Measurements from ENCODE around the gene CRACR2A. TPM values are rescaled to one million over a fixed set of nuclear protein-coding genes. Genes with fewer than 3 reads are reported as not detected.

The CRACR2A gene
- total and polyA plus RNA-seq, 2 of the 8 experiments (the other 6 are each of a cell fraction or from before 2014, with no cell fraction given) = 0.85 to 3.2 TPM

DNA sequence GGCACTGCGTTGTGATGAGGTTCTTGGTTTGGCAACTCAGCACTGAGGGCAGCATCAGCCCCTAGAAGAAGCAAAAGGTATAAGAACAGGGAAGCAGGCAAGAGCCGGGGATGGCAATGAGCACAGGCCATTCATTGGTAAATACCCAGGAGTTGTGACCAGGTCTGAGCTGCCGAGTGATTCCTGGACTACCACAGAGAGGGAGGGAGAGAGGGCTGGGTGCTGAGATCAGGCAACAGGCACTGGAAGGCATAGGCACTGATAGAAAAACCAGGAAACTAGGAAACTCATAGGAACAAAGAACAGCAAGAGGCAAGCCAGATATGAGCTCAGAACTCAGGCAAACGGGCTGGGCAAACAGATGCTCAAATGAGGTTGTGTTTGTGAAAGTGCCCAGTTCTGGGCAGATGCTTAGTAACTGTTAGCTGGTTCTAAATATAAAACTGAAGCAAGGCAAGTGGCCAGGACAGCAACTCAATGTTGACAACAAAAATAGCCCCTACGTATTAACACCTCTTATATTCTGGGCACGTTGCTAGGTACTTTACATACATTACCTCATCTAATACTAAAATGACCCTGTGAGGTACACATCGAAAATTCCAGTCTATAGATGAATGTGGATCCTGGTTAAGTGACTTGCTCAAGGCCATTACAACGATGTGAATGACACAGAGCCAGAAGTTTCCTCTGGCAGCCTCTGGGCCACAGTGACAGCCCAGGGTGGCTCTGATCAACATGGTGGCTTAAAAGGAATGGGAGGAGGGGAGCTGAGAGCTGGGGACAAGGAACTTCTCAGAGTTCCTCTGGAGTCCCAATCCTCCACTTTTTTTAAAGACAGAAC, 140.8 kb downstream of the CRACR2A start:
- no peak overlapping the region for H2BK20ac ChIP-seq (ENCODE audit: low read length)
- H3K4me1 ChIP-seq (replicated peaks in 1 of 4; ENCODE audit: control insufficient read depth in 3 of 4, insufficient read depth in 4 of 4, low read length in 3 of 4) = peaks cover 0 to 9% (median 2%) of the 10 kb centered on the region in 4 experiments; a peak in 2 of 7 replicates
- H4K8ac ChIP-seq (ENCODE audit: extremely low read depth, insufficient read depth, low read length) = no peak overlapping the region
- no peak overlapping the region for H2AFZ ChIP-seq (ENCODE audit: low read length)
- no peak overlapping the region for H3K56ac ChIP-seq (replicated peaks; ENCODE audit: insufficient read length, low read depth, low read length)
- no peak overlapping the region for H3K23ac ChIP-seq (ENCODE audit: insufficient read length)
- H2BK12ac ChIP-seq (ENCODE audit: low read depth, low read length) = no peak overlapping the region
- no peak overlapping the region for H3K27ac ChIP-seq (ENCODE audit: low read depth, low read length)
- TF ChIP-seq KDM4A (IDR thresholded peaks at IDR 0.05; ENCODE audit: low read depth, low read length, severe bottlenecking) (no peak), GTF2F1 (IDR thresholded peaks at IDR 0.05; ENCODE audit: borderline replicate concordance, low read depth, low read length) (no peak), SP1 (IDR thresholded peaks at IDR 0.05; ENCODE audit: low read depth, low read length) (no peak), POLR2AphosphoS5 (IDR thresholded peaks at IDR 0.05; ENCODE audit: low read depth, low read length) (no peak), EZH2 (IDR thresholded peaks at IDR 0.05; ENCODE audit: low read depth, low read length, severe bottlenecking) (no peak), BACH1 (IDR thresholded peaks at IDR 0.05; ENCODE audit: low read length) (no peak), FOSL1 (IDR thresholded peaks at IDR 0.05; ENCODE audit: insufficient read depth, low read depth, low read length) (no peak)
- H4K20me1 ChIP-seq (replicated peaks in 1 of 2; ENCODE audit: control insufficient read depth in 1 of 2, insufficient read depth in 2 of 2, low read length in 2 of 2) = no peaks in the 10 kb centered on the region
- no peaks in the 10 kb centered on the region for H3K36me3 ChIP-seq (ENCODE audit: control insufficient read depth in 2 of 4, insufficient read depth in 4 of 4, low read length in 3 of 4)
- no peak overlapping the region for H3K14ac ChIP-seq (ENCODE audit: insufficient read length)
- CTCF ChIA-PET (ENCODE audit: partially characterized antibody) = interaction anchor here (0.7 to 2.1 kb wide), 9 partner anchors 21 to 312 kb away, joined by 3 to 12 read pairs (median 4); no protein-coding TSS in a partner anchor
- H3K4ac ChIP-seq (replicated peaks; ENCODE audit: insufficient read length, low read depth, low read length) = no peak overlapping the region
- no peak overlapping the region for H2BK5ac ChIP-seq (ENCODE audit: low read depth, low read length)
- no peak overlapping the region for H3K9ac ChIP-seq (replicated peaks in 1 of 4; ENCODE audit: extremely low read depth in 1 of 4, low read depth in 3 of 4, low read length in 3 of 4)
- no peak overlapping the region for H2AK5ac ChIP-seq (ENCODE audit: low read depth, low read length)
- no peak overlapping the region for H2BK15ac ChIP-seq (ENCODE audit: low read length)
- no peak overlapping the region for H3K18ac ChIP-seq (ENCODE audit: extremely low read depth, low read length)
- WGBS, 2 experiments (ENCODE audit: extremely low coverage in 1 of 2, insufficient coverage in 1 of 2, insufficient read length in 1 of 2, insufficient replicate concordance in 2 of 2, low coverage in 1 of 2, low lambda C conversion rate in 2 of 2, missing lambda C conversion rate in 1 of 2) = 87% methylated on average over 7 of the region's 8 CpGs; no CpG with 5 or more reads in 1 of the 2 experiments
- H3K79me2 ChIP-seq (ENCODE audit: control insufficient read depth in 1 of 2, insufficient read depth in 2 of 2, low read length in 2 of 2) = no peaks in the 10 kb centered on the region
- FAIRE-seq (no peak), DNase-seq (ENCODE audit: low read depth in 1 of 2, low spot score in 2 of 2) (no peak)
- no peak overlapping the region for H3K4me2 ChIP-seq (ENCODE audit: insufficient read depth in 1 of 2, low read depth in 2 of 2, low read length in 2 of 2)
- H2BK120ac ChIP-seq (replicated peaks; ENCODE audit: low read depth, low read length) = no peak overlapping the region
- H3K27me3 ChIP-seq (replicated peaks in 1 of 4; ENCODE audit: control insufficient read depth in 3 of 4, extremely low read depth in 1 of 4, insufficient read depth in 3 of 4, low read length in 3 of 4) = peaks cover 0 to 2% (median 0%) of the 10 kb centered on the region in 4 experiments; a peak in 4 of 7 replicates
- no peak overlapping the region for H4K91ac ChIP-seq (replicated peaks; ENCODE audit: insufficient read length, low read length)
- no peak overlapping the region for H4K5ac ChIP-seq (ENCODE audit: insufficient read length, low read depth, low read length)
- H3K23me2 ChIP-seq (ENCODE audit: low read depth, low read length) = no peaks in the 10 kb centered on the region
- POLR2A ChIA-PET (ENCODE audit: partially characterized antibody) = no interaction called here
- H3K79me1 ChIP-seq (ENCODE audit: low read depth, low read length) = no peaks in the 10 kb centered on the region
- no peak overlapping the region for H3K4me3 ChIP-seq (ENCODE audit: extremely low read depth in 1 of 4, insufficient read depth in 2 of 4, low read depth in 3 of 4, low read length in 4 of 4)
- no peaks in the 10 kb centered on the region for H3K9me3 ChIP-seq (ENCODE audit: insufficient read depth in 2 of 2, low read depth in 1 of 2, low read length in 1 of 2)
